Measurements from ENCODE around the gene DGKG.

- TF ChIP-seq CTCF (IDR thresholded peaks at IDR 0.05) (no peak), POLR2AphosphoS5 (IDR thresholded peaks at IDR 0.05) (no peak)
Observed at GRCh38 chr3:186340204-186340603, 21.8 kb downstream of the DGKG start.

Measured in breast epithelium (tissue), 3 donors.